ENCODE measurements around the gene FILIP1L.

FILIP1L gene

DNA sequence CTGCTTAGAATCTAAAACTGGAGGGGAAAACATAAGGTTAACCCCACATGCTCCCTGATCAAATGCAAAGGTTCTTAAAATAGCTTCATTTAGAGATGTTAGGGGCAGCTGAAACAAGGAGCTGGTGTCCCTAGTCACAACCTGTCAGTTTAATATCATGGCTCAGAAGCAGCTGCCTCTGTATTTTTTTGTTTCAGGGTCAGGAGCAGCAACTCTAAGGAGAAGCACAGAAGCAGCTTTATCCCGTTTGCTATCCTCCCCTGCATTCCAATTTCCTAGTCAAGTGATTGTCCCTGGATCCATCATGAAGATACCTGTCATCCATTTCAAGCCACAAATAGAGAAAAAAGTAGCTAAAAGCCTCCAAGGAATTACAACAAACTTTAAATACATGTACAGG lies 4.1 kb downstream of the FILIP1L start:
- DNase-seq (ENCODE audit: low read depth, low spot score), result no peak
- TF ChIP-seq, protein P1, sequence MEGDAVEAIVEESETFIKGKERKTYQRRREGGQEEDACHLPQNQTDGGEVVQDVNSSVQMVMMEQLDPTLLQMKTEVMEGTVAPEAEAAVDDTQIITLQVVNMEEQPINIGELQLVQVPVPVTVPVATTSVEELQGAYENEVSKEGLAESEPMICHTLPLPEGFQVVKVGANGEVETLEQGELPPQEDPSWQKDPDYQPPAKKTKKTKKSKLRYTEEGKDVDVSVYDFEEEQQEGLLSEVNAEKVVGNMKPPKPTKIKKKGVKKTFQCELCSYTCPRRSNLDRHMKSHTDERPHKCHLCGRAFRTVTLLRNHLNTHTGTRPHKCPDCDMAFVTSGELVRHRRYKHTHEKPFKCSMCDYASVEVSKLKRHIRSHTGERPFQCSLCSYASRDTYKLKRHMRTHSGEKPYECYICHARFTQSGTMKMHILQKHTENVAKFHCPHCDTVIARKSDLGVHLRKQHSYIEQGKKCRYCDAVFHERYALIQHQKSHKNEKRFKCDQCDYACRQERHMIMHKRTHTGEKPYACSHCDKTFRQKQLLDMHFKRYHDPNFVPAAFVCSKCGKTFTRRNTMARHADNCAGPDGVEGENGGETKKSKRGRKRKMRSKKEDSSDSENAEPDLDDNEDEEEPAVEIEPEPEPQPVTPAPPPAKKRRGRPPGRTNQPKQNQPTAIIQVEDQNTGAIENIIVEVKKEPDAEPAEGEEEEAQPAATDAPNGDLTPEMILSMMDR (IDR thresholded peaks at IDR 0.05; ENCODE audit: low read depth, low read length), result no peak
- H3K4me3 ChIP-seq (ENCODE audit: low read depth, low read length), result no peak overlapping the region
- in situ Hi-C loops (cut with HindIII; ENCODE audit: low sequenced_read_pairs), result no loop called here

DNA sequence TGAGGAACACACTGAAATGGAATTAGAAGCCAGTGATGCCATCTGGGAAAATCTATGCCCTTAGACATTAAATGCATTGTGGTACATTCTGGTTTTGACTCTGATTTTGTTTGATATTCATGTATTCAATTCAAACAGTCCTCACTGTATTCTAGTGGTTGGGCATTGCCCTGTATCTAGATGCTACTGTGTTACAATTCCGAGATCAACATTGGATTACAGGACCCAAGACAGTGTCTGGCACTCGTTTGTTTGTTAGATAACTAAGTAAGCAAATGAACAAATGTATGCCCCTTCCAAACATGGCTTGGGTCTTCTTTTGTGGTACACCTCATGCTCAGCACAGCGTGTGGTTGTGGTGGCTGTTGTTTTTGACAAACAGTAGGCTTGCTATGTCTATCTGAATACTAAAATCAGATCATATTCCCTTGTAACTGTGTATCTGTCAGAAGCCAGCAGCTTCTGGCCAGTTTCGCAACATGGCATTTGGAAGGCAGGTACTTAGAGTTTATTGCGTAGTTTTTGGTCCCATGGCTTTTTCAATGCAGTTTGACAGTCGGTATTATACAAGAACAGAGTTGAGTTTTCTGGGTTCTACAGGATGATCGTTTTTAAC lies 5.7 kb downstream of the FILIP1L start:
- DNase-seq (ENCODE audit: low read depth, low spot score), result no peak
- in situ Hi-C loops (cut with HindIII; ENCODE audit: low sequenced_read_pairs), result no loop called here
- H3K4me3 ChIP-seq (ENCODE audit: low read depth, low read length), result no peak overlapping the region
- TF ChIP-seq, protein P1 (IDR thresholded peaks at IDR 0.05; ENCODE audit: low read depth, low read length), result no peak

DNA sequence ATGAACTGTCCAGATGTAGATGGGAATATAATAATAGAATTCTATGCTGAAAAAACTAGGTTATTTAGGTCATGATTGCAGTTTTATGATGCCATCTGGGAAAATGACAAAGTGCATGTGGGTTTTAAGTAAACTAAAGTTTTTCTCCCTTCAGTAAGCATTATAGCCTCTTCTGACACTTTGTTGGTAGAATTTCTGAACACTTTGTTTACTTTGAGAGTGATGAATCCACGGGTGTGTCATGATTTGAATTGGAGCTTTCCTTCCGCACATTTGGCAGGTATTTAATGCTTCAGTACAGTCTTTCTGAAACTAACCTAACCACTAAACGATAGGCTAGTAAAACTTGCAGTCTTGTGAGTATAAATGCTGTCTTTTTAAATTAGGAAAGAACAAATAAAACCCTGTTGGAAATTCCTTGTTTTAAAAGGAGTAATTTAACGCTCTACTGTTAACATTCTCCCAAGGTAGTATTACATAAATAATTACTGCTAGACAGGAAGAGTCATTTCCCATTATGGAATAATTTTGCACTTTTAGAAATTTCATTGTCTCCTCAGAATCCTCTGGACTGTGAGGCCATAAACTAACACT lies 7.0 kb downstream of the FILIP1L start:
- in situ Hi-C loops (cut with HindIII; ENCODE audit: low sequenced_read_pairs), result no loop called here
- H3K4me3 ChIP-seq (ENCODE audit: low read depth, low read length), result no peak overlapping the region
- TF ChIP-seq, protein P1 (IDR thresholded peaks at IDR 0.05; ENCODE audit: low read depth, low read length), result no peak
- peak; percentile 35 for DNase-seq (ENCODE audit: low read depth, low spot score)

DNA sequence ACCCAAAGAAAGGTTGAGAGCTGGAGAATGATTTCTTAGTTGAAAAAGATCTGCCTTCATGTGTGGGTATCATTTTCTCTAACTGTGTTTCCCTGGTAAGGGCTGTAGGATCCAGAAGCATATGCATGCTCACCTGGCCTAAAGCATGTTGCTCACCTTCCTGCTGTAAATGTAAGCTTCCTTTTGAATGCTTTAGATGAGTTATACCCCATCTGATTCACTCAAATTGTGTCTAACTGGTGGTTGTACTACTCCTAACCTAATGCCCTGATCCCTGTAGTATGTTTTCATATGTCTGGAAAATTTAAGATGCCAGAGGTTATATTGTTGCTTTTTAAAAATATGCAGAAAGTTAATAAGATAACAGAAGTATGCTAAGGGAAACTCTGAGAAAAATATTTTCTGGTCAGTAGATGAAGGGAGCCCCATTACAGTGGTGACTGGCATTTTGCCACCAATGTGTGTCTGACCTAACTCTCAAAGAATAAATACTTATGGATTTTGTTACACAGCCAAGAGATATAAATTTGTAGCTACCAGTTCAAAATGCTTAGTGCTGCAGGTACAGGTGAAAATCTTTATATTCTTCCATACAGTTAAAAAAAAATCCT lies 7.7 kb downstream of the FILIP1L start:
- in situ Hi-C loops (cut with HindIII; ENCODE audit: low sequenced_read_pairs), result no loop called here
- TF ChIP-seq, protein P1 (IDR thresholded peaks at IDR 0.05; ENCODE audit: low read depth, low read length), result no peak
- no peak overlapping the region for H3K4me3 ChIP-seq (ENCODE audit: low read depth, low read length)
- peak; percentile 60 for DNase-seq (ENCODE audit: low read depth, low spot score)

DNA sequence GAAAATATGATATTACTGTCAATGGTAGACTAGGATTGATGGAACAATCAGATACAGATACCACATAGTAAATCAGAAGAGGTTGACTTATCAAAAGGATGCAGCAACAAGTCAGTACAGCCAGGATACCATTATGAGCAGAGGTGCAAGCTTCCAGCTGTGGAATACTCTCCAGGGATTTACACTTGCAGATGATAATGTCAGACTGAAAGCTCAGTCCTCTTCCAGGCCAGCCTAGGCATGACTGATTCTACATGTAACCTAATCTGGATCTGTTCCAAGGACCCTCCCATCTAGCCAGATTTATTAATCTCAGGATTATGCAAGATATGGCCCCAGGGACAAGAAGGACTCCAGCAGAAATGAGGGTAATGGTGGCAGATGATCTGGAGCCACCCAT lies 8.2 kb downstream of the FILIP1L start:
- no peak overlapping the region for H3K4me3 ChIP-seq (ENCODE audit: low read depth, low read length)
- TF ChIP-seq, protein P1 (IDR thresholded peaks at IDR 0.05; ENCODE audit: low read depth, low read length), result no peak
- in situ Hi-C loops (cut with HindIII; ENCODE audit: low sequenced_read_pairs), result no loop called here
- DNase-seq (ENCODE audit: low read depth, low spot score), result no peak

DNA sequence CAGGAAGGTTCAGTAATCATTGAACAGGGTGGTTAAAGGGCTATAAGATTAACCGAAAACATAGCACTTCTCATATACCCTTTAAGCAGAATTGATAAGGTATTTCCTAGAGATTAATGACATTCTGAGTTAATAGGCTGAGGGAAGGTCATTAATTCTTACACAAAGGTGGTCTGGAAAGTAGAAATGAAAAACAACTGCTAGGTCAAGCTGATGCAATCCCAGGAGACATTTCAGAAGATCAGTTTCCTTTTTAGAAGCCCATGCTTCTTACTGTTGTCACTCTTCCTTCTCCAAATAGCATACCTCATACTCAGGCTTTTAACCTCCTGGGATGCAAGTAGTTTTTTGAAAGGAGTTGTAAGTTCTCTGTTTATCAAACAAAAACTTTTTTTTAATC lies 8.8 kb downstream of the FILIP1L start:
- TF ChIP-seq, protein P1 (IDR thresholded peaks at IDR 0.05; ENCODE audit: low read depth, low read length), result no peak
- in situ Hi-C loops (cut with HindIII; ENCODE audit: low sequenced_read_pairs), result no loop called here
- peak; percentile 49 for DNase-seq (ENCODE audit: low read depth, low spot score)
- H3K4me3 ChIP-seq (ENCODE audit: low read depth, low read length), result no peak overlapping the region
